Keratinocyte (primary cell): ENCODE measurements around the gene HEXB.

Source experiments
- CTCF ChIP-seq, 3 experiments: IDR thresholded peaks in 1 of 3; conservative IDR thresholded peaks in 1 of 3; optimal IDR thresholded peaks in 1 of 3; 2 replicates in 2 of 3; 3 replicates in 1 of 3; pipeline versions ENCODE3 to v1.5.1; 2011; ENCODE audit warnings: low read length in 3 of 3, mild to moderate bottlenecking in 3 of 3, moderate library complexity in 2 of 3, control low read depth in 1 of 3, inconsistent platforms in 1 of 3; ENCODE audit not compliant: insufficient read depth in 2 of 3; ENCODE audit errors: extremely low read depth in 1 of 3
- EZH2 ChIP-seq: IDR thresholded peaks from one replicate; pipeline ENCODE4 v1.6.1; 2012; ENCODE audit warnings: inconsistent platforms, mild to moderate bottlenecking, low read length, moderate library complexity

- no peak for TF ChIP-seq CTCF (optimal IDR thresholded peaks at IDR 0.05 in 1 of 3, IDR thresholded peaks at IDR 0.05 in 1 of 3, conservative IDR thresholded peaks at IDR 0.05 in 1 of 3; ENCODE audit: extremely low read depth in 1 of 3, insufficient read depth in 2 of 3, low read length in 3 of 3)
- TF ChIP-seq EZH2: no peak
Measured at GRCh38 chr5:74763504-74763903, 78.5 kb downstream of the HEXB start.
